Measurements from ENCODE around the gene ANKRD28. TPM values are rescaled to one million over a fixed set of nuclear protein-coding genes. Genes with fewer than 3 reads are reported as not detected.

Gene ANKRD28
- total RNA-seq = 129 and 138 TPM in 2 replicates

DNA sequence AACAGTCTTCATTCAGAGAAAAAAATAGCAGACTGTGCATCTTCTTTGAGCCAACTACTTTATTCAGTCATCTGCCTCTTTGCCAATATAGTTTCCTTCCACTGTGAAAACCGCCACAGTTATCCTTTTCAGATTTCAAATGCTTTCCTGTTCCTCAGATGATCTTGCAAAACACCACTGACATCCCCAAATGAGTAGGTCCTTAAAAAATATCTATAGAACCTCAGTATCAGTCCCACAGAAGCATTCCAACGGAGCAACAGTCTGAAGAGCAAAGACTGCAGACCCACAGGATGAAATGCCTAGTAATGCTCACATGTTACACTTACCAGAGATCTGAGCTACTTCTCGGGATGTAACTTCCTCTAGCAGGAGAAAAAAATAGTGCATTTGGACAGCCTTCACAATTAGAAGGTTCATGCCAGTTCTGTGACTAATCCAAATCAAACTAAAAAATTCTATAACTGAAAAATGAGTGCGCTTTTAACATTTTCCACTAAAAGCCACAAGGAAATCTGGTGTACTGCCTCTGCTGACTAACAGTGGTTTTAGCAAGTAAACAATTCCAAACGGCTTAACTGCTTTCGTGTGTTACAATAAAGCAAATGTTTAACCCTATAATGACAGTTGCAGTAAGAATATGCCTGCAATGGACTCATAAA is at the start of gene ANKRD28:
Gene ANKRD28 (minus strand): TSS at position 338 of the 662 bp plus-strand sequence. CDS start 1,458 bp downstream, outside the sequence.

Other genes with a start within 250 kb of the ANKRD28 start
- gene HACL1, start 196.4 kb downstream of the ANKRD28 start, total RNA-seq = 19.7 and 24.0 TPM in 2 replicates
- 20.5 and 23.6 TPM in 2 replicates for gene BTD, start 196.2 kb downstream of the ANKRD28 start, total RNA-seq